ENCODE results near the gene SHROOM3. TPM values are rescaled to one million over a fixed set of nuclear protein-coding genes. Genes with fewer than 3 reads are reported as not detected.

The SHROOM3 gene
- total and polyA plus RNA-seq, 2 of the 13 experiments (the other 11 are each of a cell fraction or from before 2014, with no cell fraction given) = 0.01 TPM; not detected in 1

- ChIA-PET POLR2A (interaction anchor here (1.2 kb wide), 1 partner anchor 20 kb away, joined by 4 read pairs; no protein-coding TSS in a partner anchor), CTCF (ENCODE audit: low intra/inter-chr PET ratio, low total read pairs) (no interaction called here)
- Histone ChIP-seq H2AFZ (ENCODE audit: low read length) (no peak overlapping the region), H3K27me3 (ENCODE audit: control insufficient read depth in 1 of 2, insufficient read depth in 2 of 2, low read length in 2 of 2) (peaks cover 3 to 25% of the 10 kb centered on the region in 2 experiments), H3K4me2 (ENCODE audit: low read depth, low read length) (no peak overlapping the region), H3K4me3 (replicated peaks in 1 of 3; ENCODE audit: insufficient read depth in 1 of 3, low read depth in 2 of 3, low read length in 3 of 3) (no peak overlapping the region), H3K9me3 (ENCODE audit: low read length) (no peaks in the 10 kb centered on the region), H3K79me2 (ENCODE audit: insufficient read depth, low read length) (no peaks in the 10 kb centered on the region), H4K20me1 (ENCODE audit: insufficient read depth, low read length) (no peaks in the 10 kb centered on the region), H3K36me3 (replicated peaks in 1 of 2; ENCODE audit: control insufficient read depth in 1 of 2, insufficient read depth in 2 of 2, low read length in 2 of 2) (no peaks in the 10 kb centered on the region), H3K4me1 (ENCODE audit: insufficient read depth, low read length) (peaks cover 12% of the 10 kb centered on the region), H3K9ac (ENCODE audit: insufficient read depth, low read depth, low read length) (no peak overlapping the region), H3K27ac (ENCODE audit: extremely low read length, insufficient read depth, low read length) (no peak overlapping the region)
- intact Hi-C loops (cut with micrococcal nuclease; ENCODE audit: unreplicated experiment) = loop anchor here (2.0 kb wide), 1 partner anchor 20 kb away; no protein-coding TSS in a partner anchor
- WGBS (ENCODE audit: low lambda C conversion rate) = 16% methylated on average over 6 of the region's 6 CpGs
- no TSS peak for BruUV-seq (replicated peaks)
- no peak for ATAC-seq
- no peak for DNase-seq (ENCODE audit: low spot score)
- in situ Hi-C loops (cut with HindIII; ENCODE audit: extremely low pct_ligation_motif_present, low pct_unique_long_range_greater_than_20kb) = no loop called here
- no peak for FAIRE-seq
- no peak for TF ChIP-seq ZMYM2 (CRISPR knock-in tag; IDR thresholded peaks at IDR 0.05)
- TF ChIP-seq RBM39 (IDR thresholded peaks at IDR 0.05; ENCODE audit: low read depth, low read length, poor library complexity, severe bottlenecking) = no peak
- TF ChIP-seq HOXA9 (CRISPR knock-in tag; IDR thresholded peaks at IDR 0.05; ENCODE audit: borderline replicate concordance) = no peak
- no peak for TF ChIP-seq HNRNPH1 (optimal IDR thresholded peaks at IDR 0.05; ENCODE audit: low read depth, low read length)
- TF ChIP-seq ZFP82 (CRISPR knock-in tag; IDR thresholded peaks at IDR 0.05; ENCODE audit: borderline replicate concordance) = no peak
- TF ChIP-seq, protein P1, sequence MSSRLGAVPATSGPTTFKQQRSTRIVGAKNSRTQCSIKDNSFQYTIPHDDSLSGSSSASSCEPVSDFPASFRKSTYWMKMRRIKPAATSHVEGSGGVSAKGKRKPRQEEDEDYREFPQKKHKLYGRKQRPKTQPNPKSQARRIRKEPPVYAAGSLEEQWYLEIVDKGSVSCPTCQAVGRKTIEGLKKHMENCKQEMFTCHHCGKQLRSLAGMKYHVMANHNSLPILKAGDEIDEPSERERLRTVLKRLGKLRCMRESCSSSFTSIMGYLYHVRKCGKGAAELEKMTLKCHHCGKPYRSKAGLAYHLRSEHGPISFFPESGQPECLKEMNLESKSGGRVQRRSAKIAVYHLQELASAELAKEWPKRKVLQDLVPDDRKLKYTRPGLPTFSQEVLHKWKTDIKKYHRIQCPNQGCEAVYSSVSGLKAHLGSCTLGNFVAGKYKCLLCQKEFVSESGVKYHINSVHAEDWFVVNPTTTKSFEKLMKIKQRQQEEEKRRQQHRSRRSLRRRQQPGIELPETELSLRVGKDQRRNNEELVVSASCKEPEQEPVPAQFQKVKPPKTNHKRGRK (CRISPR knock-in tag; IDR thresholded peaks at IDR 0.05) = no peak
- TF ChIP-seq HINFP (CRISPR knock-in tag; IDR thresholded peaks at IDR 0.05; ENCODE audit: low read depth) = no peak
- no peak for TF ChIP-seq TMF1 (CRISPR knock-in tag; IDR thresholded peaks at IDR 0.05; ENCODE audit: low read depth)
- no peak for TF ChIP-seq ZNF296 (CRISPR knock-in tag; conservative IDR thresholded peaks at IDR 0.05)
- TF ChIP-seq ZBTB21 (CRISPR knock-in tag; IDR thresholded peaks at IDR 0.05) = no peak
- no peak for TF ChIP-seq ZBTB26 (CRISPR knock-in tag; IDR thresholded peaks at IDR 0.05; ENCODE audit: borderline replicate concordance)
- no peak for TF ChIP-seq ARID5B (CRISPR knock-in tag; IDR thresholded peaks at IDR 0.05)
- no peak for TF ChIP-seq CCAR2 (optimal IDR thresholded peaks at IDR 0.05; ENCODE audit: low read depth, low read length)
Observed at GRCh38 chr4:76590798-76591281, 155.8 kb downstream of the SHROOM3 start.

Measured in HepG2 (cell line).